ENCODE measurements around the gene TFAM.

Gene TFAM

DNA sequence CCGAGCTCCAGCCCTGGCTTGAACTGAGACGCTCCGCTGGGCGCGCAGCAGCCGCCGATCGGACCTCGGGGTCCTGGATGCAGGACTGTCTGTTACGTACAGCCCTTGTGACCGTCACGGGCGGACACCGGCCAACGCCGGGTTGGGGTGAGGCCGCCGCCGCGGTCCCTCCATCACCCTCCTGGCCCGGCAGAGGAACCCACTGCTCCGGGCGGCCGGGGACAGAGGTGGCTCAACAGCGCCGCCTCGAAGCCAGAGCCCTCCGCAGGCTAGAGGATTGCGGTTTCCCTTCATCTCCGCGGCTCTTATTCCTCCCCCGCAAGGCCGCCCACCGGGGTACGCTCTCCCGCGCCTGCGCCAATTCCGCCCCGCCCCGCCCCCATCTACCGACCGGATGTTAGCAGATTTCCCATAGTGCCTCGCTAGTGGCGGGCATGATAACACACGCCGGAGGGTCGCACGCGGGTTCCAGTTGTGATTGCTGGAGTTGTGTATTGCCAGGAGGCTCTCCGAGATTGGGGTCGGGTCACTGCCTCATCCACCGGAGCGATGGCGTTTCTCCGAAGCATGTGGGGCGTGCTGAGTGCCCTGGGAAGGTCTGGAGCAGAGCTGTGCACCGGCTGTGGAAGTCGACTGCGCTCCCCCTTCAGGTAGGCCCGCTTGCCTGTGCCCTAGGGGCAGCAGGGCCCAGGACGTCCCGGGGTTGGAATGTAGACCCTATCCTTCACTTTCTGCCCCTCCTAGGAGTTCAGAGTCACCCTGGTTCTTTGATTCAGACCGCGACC lies at the start of gene TFAM:
Gene TFAM, plus strand, starts transcription at position 412 of the 785 bp plus-strand sequence. Its CDS starts 138 bp downstream, at position 550.
- peak within 1 kb of the TSS; percentile 97 for H3K4me3 ChIP-seq (ENCODE audit: low read depth, low read length)
- TF ChIP-seq, protein P1, sequence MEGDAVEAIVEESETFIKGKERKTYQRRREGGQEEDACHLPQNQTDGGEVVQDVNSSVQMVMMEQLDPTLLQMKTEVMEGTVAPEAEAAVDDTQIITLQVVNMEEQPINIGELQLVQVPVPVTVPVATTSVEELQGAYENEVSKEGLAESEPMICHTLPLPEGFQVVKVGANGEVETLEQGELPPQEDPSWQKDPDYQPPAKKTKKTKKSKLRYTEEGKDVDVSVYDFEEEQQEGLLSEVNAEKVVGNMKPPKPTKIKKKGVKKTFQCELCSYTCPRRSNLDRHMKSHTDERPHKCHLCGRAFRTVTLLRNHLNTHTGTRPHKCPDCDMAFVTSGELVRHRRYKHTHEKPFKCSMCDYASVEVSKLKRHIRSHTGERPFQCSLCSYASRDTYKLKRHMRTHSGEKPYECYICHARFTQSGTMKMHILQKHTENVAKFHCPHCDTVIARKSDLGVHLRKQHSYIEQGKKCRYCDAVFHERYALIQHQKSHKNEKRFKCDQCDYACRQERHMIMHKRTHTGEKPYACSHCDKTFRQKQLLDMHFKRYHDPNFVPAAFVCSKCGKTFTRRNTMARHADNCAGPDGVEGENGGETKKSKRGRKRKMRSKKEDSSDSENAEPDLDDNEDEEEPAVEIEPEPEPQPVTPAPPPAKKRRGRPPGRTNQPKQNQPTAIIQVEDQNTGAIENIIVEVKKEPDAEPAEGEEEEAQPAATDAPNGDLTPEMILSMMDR (IDR thresholded peaks at IDR 0.05; ENCODE audit: low read depth, low read length): peak; percentile 19; the same call in 1 of the 2 replicates

DNA sequence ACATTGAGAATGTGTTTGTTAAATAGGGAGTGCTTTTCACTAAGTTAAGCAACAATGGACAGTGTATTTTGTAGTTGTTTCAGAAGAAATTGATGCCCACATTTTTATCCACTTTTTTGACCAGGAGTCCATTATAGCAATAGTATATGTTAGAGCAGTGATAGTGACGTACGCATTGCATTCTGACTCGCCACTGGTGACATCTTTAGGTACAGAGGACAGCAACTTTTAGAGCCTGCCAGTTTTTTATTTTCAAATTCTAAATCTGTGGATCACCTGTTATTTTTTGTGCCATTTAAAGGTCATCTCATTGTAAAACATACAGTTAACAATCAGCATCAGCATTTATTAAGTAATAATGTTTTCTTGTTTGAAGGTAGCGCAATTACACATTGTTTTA lies 49.0 kb upstream of the TFAM start:
- H3K4me3 ChIP-seq (ENCODE audit: low read depth, low read length): peak overlapping the region; percentile 75
- TF ChIP-seq, protein P1 (IDR thresholded peaks at IDR 0.05; ENCODE audit: low read depth, low read length): no peak

DNA sequence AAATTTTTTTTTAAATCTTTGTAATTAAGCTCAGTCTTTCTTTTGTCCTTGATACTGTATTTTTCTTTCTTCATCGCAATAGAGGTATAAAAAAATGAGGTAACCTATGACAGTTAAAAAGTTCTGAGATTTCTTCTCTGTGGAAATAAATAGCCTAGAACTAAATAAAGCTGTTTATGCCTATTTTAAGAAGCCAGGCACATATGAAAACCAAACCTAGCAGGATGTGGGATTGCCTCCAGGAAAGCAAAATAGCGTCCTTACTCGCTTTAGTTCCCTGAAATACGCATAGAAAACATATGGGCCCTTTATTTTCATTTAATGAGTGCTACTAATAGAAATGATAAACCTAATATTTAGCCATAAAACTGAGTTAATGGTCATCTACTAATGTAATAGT lies 43.8 kb upstream of the TFAM start:
- TF ChIP-seq, protein P1 (IDR thresholded peaks at IDR 0.05; ENCODE audit: low read depth, low read length): no peak
- no peak overlapping the region for H3K4me3 ChIP-seq (ENCODE audit: low read depth, low read length)

DNA sequence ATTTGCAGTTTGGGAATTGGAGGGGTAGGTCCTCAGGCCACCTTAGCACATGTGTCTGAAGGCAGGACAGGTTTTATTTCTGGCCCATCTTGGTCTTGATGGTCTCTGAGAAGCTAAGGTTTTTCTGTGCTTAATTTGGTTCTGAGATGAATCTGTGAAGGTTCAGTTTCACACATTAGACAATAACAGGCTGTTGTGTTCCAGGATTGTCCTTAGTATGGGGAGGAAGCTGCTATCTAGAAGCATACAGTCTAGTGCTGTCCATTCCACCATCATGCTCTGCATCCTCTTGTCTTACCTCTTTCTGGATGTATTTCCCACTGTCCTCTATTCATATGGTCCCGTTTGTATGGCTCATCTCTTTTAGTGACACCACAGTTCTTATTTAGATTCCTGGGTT lies 43.3 kb upstream of the TFAM start:
- no peak overlapping the region for H3K4me3 ChIP-seq (ENCODE audit: low read depth, low read length)
- TF ChIP-seq, protein P1 (IDR thresholded peaks at IDR 0.05; ENCODE audit: low read depth, low read length): no peak

DNA sequence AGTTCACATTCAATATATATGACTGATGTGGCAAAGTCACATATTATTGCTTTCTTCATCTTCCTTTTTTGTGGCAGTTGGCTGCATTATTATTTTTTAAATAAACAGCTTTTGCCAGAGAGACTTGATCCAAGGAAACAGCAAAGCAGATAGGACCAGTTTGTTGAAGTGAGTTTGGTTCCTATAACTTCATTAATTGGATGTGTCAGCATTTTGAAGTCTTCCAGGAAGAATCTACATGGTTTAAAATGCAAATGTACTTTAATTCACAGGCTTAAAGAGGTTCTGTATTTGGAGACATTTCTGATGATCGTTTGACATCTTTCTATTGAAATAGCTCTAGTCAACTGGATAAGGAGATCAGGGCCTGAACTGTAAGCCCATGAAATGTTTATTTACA lies 37.2 kb upstream of the TFAM start:
- no peak overlapping the region for H3K4me3 ChIP-seq (ENCODE audit: low read depth, low read length)
- TF ChIP-seq, protein P1 (IDR thresholded peaks at IDR 0.05; ENCODE audit: low read depth, low read length): no peak

DNA sequence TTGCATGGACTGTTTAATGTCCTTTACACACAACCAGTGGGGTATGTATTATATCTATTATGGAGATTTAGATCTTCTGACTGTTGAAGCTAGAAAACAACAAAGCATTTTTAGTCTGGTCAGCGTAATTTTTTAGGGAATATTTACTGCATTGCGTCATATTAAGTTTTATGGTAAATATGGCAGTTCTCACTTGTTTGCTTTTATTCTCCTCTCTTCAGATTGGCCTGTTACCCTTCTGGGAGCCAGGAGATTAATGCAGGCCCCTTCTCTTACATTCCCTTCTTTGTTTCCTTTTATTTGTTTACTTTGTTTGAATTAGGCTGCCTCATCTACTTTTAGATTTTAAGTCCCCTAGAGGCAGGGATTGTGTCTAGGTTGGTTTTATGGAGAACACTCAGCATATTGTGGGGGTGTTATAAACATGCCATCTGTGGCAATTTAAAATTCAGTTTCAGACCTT lies 36.6 kb upstream of the TFAM start:
- TF ChIP-seq, protein P1 (IDR thresholded peaks at IDR 0.05; ENCODE audit: low read depth, low read length): no peak
- no peak overlapping the region for H3K4me3 ChIP-seq (ENCODE audit: low read depth, low read length)

DNA sequence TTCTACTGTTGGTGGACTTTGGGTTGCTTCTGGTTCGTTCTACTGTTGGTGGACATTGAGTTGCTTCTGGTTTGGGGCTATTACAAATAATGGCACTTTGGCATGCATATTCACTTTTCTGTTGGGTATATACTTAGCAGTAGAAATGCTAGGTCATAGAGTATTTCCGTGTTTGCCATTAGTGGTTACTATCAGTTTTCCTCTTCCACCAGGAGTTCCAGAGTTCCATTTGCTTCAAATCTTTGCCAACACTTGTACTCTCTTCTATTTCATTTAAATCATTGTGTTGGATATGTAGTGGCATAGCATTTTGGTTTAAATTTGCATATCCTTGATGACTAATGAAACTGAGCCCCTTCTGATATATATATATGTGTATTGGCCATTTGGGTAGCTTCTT lies 35.2 kb upstream of the TFAM start:
- TF ChIP-seq, protein P1 (IDR thresholded peaks at IDR 0.05; ENCODE audit: low read depth, low read length): no peak
- no peak overlapping the region for H3K4me3 ChIP-seq (ENCODE audit: low read depth, low read length)

All from WI38 (cell line).